GM18907 (cell line): ENCODE results near the gene GET3.

Experiments
- ATAC-seq: cut with Tn5 transposase; IDR thresholded peaks from one replicate; pipeline ENCODE4 v1.9.1; 2021; ENCODE audit warnings: mild to moderate bottlenecking, moderate library complexity; ENCODE audit not compliant: unreplicated experiment

Gene GET3

GRCh38 chr19:12750851-12751250, 13.6 kb downstream of the GET3 start:
- ATAC-seq = no peak

GRCh38 chr19:12751635-12752034, 14.3 kb downstream of the GET3 start, which contains the start of gene BEST2:
BEST2 (plus strand) TSS chr19:12751791; CDS start chr19:12752593, 802 bp downstream.
- no peak for ATAC-seq

GRCh38 chr19:12752056-12752781, 14.9 kb downstream of the GET3 start:
- ATAC-seq = no peak

- no peak for ATAC-seq
Measured at GRCh38 chr19:12754465-12755196, 17.3 kb downstream of the GET3 start.

- ATAC-seq = no peak
Measured at GRCh38 chr19:12756150-12756883, 19.0 kb downstream of the GET3 start.

GRCh38 chr19:12757544-12758274, 20.4 kb downstream of the GET3 start:
- no peak for ATAC-seq

GRCh38 chr19:12759686-12760085, 22.4 kb downstream of the GET3 start:
- ATAC-seq = no peak

GRCh38 chr19:12763100-12763499, 25.8 kb downstream of the GET3 start:
- no peak for ATAC-seq

- ATAC-seq = no peak
Measured at GRCh38 chr19:12764698-12765097, 27.4 kb downstream of the GET3 start.

- no peak for ATAC-seq
Measured at GRCh38 chr19:12766051-12766521, 28.8 kb downstream of the GET3 start.

- ATAC-seq = no peak
Measured at GRCh38 chr19:12767150-12767549, 29.9 kb downstream of the GET3 start.

- no peak for ATAC-seq
Measured at GRCh38 chr19:12767666-12768065, 30.4 kb downstream of the GET3 start.

GRCh38 chr19:12769689-12770088, 32.4 kb downstream of the GET3 start:
- ATAC-seq = no peak

GRCh38 chr19:12770922-12771321, 33.6 kb downstream of the GET3 start:
- no peak for ATAC-seq

- ATAC-seq = no peak
Measured at GRCh38 chr19:12772323-12772722, 35.0 kb downstream of the GET3 start.

- no peak for ATAC-seq
Measured at GRCh38 chr19:12773571-12773970, 36.3 kb downstream of the GET3 start.

GRCh38 chr19:12774588-12775555, 37.6 kb downstream of the GET3 start, which contains the start of gene HOOK2:
HOOK2 (minus strand) TSS chr19:12775552; CDS start chr19:12775449, 103 bp downstream.
- peak; percentile 3 for ATAC-seq

GRCh38 chr19:12777217-12778016, 40.1 kb downstream of the GET3 start:
- ATAC-seq = peak; percentile 35
